OCI-LY3 (cell line): Measurements from ENCODE around the gene EGR1.

Experiments
- H2AFZ ChIP-seq: fragments of 200-600, 300-600 bp; shearing (Covaris generic); 2 replicates; pipeline ENCODE4 v1.6.0; 2014; ENCODE audit warnings: antibody characterized with exemption, low read depth, low read length
- H3K27ac ChIP-seq: fragments of 200-600, 300-600 bp; sonication (generic); 2 replicates; pipeline ENCODE4 v1.5.1; 2014; ENCODE audit warnings: mild to moderate bottlenecking, low read length, moderate library complexity, mixed read lengths
- H3K27me3 ChIP-seq: fragments of 200-600, 300-600 bp; sonication (generic); 2 replicates; pipeline ENCODE4 v1.6.1; 2014; ENCODE audit warnings: low read depth, low read length, mixed read lengths
- H3K36me3 ChIP-seq: fragments of 200-600, 300-600 bp; sonication (generic); replicated peaks from 2 replicates; pipeline ENCODE3; 2014; ENCODE audit warnings: low read depth, low read length, mixed read lengths
- H3K4me1 ChIP-seq: fragments of 300-600, 200-600 bp; sonication (generic); 2 replicates; pipeline ENCODE4 v1.6.1; 2014; ENCODE audit warnings: low read length, mixed read lengths
- H3K4me2 ChIP-seq: fragments of 200-600, 300-600 bp; sonication (generic); 2 replicates; pipeline ENCODE4 v1.6.1; 2014; ENCODE audit warnings: low read length, mixed read lengths
- H3K4me3 ChIP-seq: fragments of 300-600, 200-600 bp; sonication (generic); 2 replicates; pipeline ENCODE4 v1.5.1; 2014; ENCODE audit warnings: antibody characterized with exemption, mild to moderate bottlenecking, low read length, moderate library complexity
- H3K79me2 ChIP-seq: fragments of 300-600, 200-600 bp; shearing (Covaris generic); 2 replicates; pipeline ENCODE4 v1.6.1; 2014; ENCODE audit warnings: mild to moderate bottlenecking, low read length, mixed read lengths
- H3K9ac ChIP-seq: fragments of 300-600, 200-600 bp; shearing (Covaris generic); 2 replicates; pipeline ENCODE4 v1.6.0; 2014; ENCODE audit warnings: mild to moderate bottlenecking, low read length, moderate library complexity
- H3K9me3 ChIP-seq: fragments of 200-600, 300-600 bp; shearing (Covaris generic); 2 replicates; pipeline ENCODE4 v1.6.1; 2014; ENCODE audit warnings: low read length, mixed read lengths; ENCODE audit not compliant: insufficient read depth
- H4K20me1 ChIP-seq: fragments of 200-600, 300-600 bp; sonication (generic); 2 replicates; pipeline ENCODE4 v1.6.1; 2016; ENCODE audit warnings: low read length, mixed read lengths; ENCODE audit not compliant: insufficient read depth
- CTCF ChIP-seq: fragments of 200-600, 300-600 bp; sonication (generic); IDR thresholded peaks from 2 replicates; pipeline ENCODE4 v1.5.1; 2014; ENCODE audit warnings: antibody characterized with exemption, low read length, low read depth
- EZH2phosphoT487 ChIP-seq: fragments of 200-600 bp; shearing (Covaris generic); IDR thresholded peaks from 2 replicates; pipeline ENCODE4 v1.6.1; 2018; ENCODE audit warnings: antibody characterized with exemption, mixed run types, low read depth

Gene EGR1

GRCh38 chr5:138489683-138490061 is 24.4 kb downstream of the EGR1 start:
- TF ChIP-seq EZH2phosphoT487 (no peak), CTCF (no peak)
- H3K9me3 ChIP-seq = no peaks in the 10 kb centered on the region
- no peaks in the 10 kb centered on the region for H3K79me2 ChIP-seq
- H3K4me1 ChIP-seq = no peaks in the 10 kb centered on the region
- H3K4me2 ChIP-seq = no peak overlapping the region
- H4K20me1 ChIP-seq = no peaks in the 10 kb centered on the region
- no peaks in the 10 kb centered on the region for H3K36me3 ChIP-seq
- no peak overlapping the region for H2AFZ ChIP-seq
- H3K27ac ChIP-seq = no peak overlapping the region
- H3K27me3 ChIP-seq = peaks cover 17% of the 10 kb centered on the region
- H3K9ac ChIP-seq = no peak overlapping the region
- H3K4me3 ChIP-seq = no peak overlapping the region

- Histone ChIP-seq H3K9ac (no peak overlapping the region), H3K9me3 (no peaks in the 10 kb centered on the region), H3K4me1 (no peaks in the 10 kb centered on the region), H3K4me2 (no peak overlapping the region), H2AFZ (no peak overlapping the region), H3K79me2 (no peaks in the 10 kb centered on the region), H3K36me3 (no peaks in the 10 kb centered on the region), H4K20me1 (no peaks in the 10 kb centered on the region), H3K4me3 (no peak overlapping the region), H3K27me3 (peaks cover 17% of the 10 kb centered on the region), H3K27ac (no peak overlapping the region)
- TF ChIP-seq CTCF (no peak), EZH2phosphoT487 (no peak)
These were observed 25.5 kb downstream of the EGR1 start for GRCh38 chr5:138490648-138491283.

GRCh38 chr5:138491284-138491648 is 26.0 kb downstream of the EGR1 start:
- Histone ChIP-seq H3K4me3 (no peak overlapping the region), H3K27ac (no peak overlapping the region), H3K9ac (no peak overlapping the region)

More at GRCh38 chr5:138491284-138491648, 26.0 kb downstream of the EGR1 start:
- Histone ChIP-seq H3K79me2 (no peaks in the 10 kb centered on the region), H3K27me3 (peaks cover 17% of the 10 kb centered on the region), H3K4me1 (no peaks in the 10 kb centered on the region), H2AFZ (no peak overlapping the region), H3K36me3 (no peaks in the 10 kb centered on the region), H3K9me3 (no peaks in the 10 kb centered on the region), H4K20me1 (no peaks in the 10 kb centered on the region), H3K4me2 (peak overlapping the region; percentile 62; the same call in 1 of the 2 replicates)
- TF ChIP-seq CTCF (no peak), EZH2phosphoT487 (no peak)
